Amniotic epithelial cell (primary cell): Measurements from ENCODE around the gene DOCK3.
A peak's percentile ranks its signal among the peaks of the same experiment; 100 is the strongest.
"Not testable (repeated sequence)": the region's sequence is repeated elsewhere in the genome, so short reads cannot be mapped to it uniquely, and the experiment has no call there.

Experiments used
- DNase-seq: peaks from one replicate; pipeline ENCODE4 v3.0.0-alpha.2; 2010; ENCODE audit warnings: low read depth

The DOCK3 gene

DNA sequence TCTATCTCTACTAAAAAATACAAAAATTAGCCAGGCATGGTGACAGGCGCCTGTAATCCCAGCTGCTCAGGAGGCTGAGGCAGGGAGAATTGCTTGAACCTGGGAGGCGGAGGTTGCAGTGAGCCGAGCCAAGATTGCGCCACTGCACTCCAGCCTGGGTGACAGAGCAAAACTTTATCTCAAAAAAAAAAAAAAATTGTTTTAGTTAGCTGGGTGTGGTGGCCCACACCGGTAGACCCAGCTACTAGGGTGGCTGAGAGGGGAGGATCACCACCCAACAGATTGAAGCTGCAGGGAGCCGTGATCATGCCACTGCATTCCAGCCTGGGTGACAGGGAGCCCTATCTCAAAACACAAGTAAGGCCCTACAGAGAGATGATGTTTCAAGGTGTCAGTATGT, 712.6 kb downstream of the DOCK3 start:
- DNase-seq, result not testable (repeated sequence)

GRCh38 chr3:51388286-51389029, 713.7 kb downstream of the DOCK3 start:
- DNase-seq, result no peak

DNA sequence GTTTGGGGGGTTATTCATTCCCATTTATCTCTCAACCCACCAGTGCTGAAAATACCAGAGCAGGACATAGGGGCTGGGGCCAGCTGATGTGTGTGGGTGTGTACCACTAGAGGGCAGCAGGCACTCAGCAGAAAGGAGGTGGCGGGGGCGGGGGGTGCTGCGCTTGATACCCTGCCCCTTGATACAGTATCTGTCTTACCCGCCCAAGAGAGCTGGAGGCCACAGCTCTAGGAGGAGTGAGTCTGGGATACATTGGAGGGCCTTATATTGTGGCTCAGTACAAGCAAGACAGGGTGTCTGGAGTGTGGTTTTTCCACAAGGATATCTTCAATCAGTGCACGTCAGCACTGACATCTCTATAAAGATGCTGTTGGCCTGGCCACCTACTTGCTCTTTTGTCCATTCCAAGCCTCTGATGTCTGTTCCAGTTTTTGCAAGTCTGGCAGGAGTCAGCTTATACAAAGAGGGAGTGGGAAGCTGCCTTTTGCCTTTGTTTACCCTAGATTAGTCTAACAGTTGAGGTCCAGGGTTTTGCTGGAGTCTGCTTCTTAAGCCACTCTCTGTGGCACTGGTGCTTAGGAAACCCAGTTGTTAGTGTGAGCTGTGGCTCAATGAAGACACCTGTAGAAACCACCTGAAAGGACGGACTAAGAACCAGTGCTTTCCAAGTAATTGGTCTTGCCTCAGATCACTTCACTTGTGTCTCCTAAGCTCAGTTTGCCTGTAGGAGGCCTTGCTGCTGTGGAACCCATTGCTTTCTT, 714.9 kb downstream of the DOCK3 start:
- DNase-seq, result peak; percentile 33

DNA sequence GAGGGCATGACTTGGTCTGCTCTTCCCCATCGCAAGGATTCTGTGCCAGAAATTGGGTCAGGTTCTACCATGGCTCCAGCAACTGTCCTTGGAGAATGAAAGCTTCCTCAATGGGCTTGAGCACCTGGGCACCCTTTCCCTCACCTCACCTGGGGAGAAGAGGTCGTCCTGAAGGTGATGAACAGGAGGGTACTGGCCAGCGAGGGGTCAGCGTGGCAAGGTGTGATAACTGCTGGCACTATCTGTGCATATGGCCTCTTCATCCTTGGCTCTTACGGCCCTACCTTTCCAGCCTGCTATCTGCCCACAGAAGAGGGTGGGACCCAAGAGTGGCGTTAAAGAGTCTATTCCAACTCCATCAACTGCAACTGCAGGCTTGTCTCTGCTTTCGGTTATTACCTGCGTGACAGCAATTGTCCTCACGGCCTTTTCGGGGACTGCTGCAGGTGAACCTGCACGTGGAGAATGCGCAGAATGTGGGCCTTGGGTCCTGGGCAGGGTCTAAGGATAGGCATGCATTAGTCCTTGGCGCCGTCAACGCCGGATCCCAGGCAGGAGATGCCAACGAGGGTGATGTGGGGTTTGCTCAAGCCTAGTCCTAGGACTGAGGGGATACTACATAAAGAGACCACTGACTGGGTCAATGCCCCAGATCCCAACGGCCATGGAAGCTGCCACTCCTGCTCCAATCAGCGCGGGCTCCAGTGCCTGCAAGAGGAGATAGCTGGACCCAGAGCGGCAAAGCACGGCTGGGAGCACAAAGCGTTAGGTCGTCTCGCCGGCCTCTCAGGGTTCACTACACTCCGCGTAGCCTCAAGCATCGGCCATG, 715.7 kb downstream of the DOCK3 start:
- no peak for DNase-seq

DNA sequence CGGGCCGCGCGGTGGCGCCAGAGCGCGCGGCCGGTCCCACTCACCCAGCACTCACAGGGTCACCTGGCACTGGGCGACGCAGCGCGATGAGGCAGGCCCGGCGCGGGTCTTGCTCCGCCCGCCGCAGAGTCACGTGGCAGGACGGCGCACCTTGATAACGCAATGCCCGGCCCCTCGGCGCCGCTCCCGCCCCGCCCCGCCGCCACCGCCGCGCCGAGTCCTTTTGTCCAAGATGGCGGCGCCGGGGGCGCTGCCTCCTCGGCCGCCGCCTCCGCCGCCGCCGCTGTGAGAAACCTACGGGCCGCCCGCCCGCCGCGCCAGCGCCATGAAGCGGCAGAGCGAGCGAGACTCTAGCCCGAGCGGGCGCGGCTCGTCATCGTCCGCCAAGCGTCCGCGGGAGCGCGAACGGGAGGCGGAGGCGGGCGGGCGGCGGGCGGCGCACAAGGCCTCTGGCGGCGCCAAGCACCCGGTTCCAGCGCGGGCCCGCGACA, 716.4 kb downstream of the DOCK3 start, which contains the start of gene RBM15B:
Gene RBM15B, plus strand, starts transcription at position 211 of the 491 bp plus-strand sequence. Its CDS starts 115 bp downstream, at position 326.
- DNase-seq, result peak; percentile 93

- peak; percentile 35 for DNase-seq
These were observed 717.0 kb downstream of the DOCK3 start for GRCh38 chr3:51391566-51392354.

DNA sequence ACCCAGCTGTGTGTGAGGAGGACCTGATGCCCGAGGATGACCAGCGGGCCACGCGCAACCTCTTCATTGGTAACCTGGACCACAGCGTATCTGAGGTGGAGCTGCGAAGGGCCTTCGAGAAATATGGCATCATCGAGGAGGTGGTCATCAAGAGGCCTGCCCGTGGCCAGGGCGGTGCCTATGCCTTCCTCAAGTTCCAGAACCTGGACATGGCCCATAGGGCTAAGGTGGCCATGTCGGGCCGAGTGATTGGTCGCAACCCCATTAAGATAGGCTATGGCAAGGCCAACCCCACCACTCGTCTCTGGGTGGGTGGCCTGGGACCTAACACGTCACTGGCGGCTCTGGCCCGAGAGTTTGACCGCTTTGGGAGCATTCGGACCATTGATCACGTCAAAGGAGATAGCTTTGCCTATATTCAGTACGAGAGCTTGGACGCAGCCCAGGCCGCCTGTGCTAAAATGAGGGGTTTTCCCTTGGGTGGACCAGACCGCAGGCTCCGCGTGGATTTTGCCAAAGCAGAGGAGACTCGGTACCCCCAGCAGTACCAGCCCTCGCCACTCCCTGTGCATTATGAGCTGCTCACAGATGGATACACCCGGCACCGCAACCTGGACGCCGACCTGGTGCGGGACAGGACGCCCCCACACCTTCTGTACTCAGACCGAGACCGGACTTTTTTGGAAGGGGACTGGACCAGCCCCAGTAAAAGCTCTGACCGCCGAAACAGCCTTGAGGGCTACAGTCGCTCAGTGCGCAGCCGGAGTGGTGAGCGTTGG, 717.8 kb downstream of the DOCK3 start:
- no peak for DNase-seq

DNA sequence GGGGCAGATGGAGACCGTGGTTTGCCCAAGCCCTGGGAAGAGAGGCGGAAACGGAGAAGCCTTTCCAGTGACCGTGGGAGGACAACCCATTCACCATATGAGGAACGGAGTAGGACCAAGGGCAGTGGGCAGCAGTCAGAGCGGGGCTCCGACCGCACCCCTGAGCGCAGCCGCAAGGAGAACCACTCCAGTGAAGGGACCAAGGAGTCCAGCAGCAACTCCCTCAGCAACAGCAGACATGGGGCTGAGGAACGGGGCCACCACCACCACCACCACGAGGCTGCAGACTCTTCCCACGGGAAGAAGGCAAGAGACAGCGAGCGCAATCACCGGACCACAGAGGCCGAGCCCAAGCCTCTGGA, 718.4 kb downstream of the DOCK3 start:
- DNase-seq, result no peak

GRCh38 chr3:51393564-51393963, 718.8 kb downstream of the DOCK3 start:
- DNase-seq, result no peak

GRCh38 chr3:51394541-51394940, 719.8 kb downstream of the DOCK3 start:
- no peak for DNase-seq

GRCh38 chr3:51395493-51396213, 720.9 kb downstream of the DOCK3 start:
- no peak for DNase-seq

DNA sequence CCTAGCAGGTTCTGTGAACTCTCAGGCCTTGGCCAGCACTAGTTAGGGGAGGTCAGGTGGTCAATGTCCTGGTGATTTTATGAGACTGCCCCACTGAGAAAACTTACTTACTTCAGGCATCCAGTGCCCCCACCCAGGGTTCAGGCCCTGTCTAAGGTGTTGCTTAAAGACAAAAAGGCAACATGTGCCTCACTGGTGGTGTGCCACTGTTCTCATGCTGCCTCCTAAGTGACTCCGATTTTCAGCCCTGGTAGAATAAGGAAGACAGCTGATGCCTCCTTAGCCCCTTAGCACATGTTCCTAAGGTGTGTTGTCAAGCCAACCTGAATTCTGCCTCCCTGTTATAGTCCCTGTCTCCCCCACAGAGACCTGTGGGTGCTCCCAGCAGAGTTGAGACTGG, 721.7 kb downstream of the DOCK3 start:
- no peak for DNase-seq

GRCh38 chr3:51397392-51397791, 722.7 kb downstream of the DOCK3 start:
- no peak for DNase-seq

- no peak for DNase-seq
These were observed 724.0 kb downstream of the DOCK3 start for GRCh38 chr3:51398595-51399310.

DNA sequence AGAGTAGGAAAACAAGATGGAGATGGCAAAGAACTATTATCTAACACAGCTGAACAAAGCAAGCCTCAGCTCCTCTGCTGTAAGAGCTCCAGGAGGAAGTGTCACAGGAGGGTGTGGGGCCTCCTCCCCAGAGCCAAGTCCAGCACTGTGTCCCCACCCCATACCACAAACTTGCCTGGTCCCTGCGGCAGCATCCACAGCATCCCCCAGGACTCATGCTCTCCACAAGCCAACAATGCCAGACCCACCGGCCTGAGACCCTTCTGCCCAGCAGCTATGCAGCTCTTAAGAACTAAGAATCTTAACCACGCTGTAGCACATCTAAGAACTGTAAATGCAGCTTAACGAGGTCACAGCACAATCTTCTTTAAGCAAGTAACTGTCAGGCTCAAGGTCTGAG, 725.4 kb downstream of the DOCK3 start:
- no peak for DNase-seq

- no peak for DNase-seq
These were observed 727.0 kb downstream of the DOCK3 start for GRCh38 chr3:51401735-51402134.

GRCh38 chr3:51403675-51404074, 728.9 kb downstream of the DOCK3 start:
- DNase-seq, result no peak

- no peak for DNase-seq
These were observed 733.3 kb downstream of the DOCK3 start for GRCh38 chr3:51408021-51408420.

DNA sequence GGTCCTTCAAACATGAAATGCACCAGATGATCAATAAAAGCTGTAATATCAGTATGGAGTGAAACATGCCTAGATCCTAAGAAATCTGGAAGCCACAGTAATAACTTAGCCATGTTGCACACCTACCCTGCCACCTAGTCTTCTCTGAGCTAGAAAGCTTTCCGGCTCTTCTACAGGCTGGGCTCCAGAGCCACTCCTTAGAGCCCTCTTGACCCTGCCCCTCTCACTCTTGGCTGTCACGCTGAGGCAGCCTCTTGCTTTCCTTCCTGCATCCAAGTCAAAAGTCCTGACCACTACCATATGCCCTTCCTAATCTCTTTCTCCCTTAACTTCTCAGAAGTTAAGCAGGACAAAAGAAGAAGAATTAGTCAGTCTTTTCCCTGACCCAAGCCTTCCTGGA, 734.1 kb downstream of the DOCK3 start:
- DNase-seq, result no peak
